GM12878 (cell line): Measurements from ENCODE around the gene VWA3A. TPM values are rescaled to one million over a fixed set of nuclear protein-coding genes. Genes with fewer than 3 reads are reported as not detected.

Source experiments
- ATAC-seq: fragments of 200-7000 bp; cut with Tn5 transposase; 3 replicates; pipeline ENCODE4 v1.9.1; 2020; ENCODE audit warnings: mild to moderate bottlenecking, moderate library complexity
- BruUV-seq: library from RNA; stranded (reverse); fragments of 400-500 nt; replicated peaks from 2 replicates; lab custom pipeline; 2021; lab: Mats Ljungman, UMichigan
- CTCF ChIA-PET: fragments of 300-600 bp; sonication (Branson Sonifier 250); formaldehyde crosslinking; extraction: SDS; loops from one replicate; lab custom pipeline; 2021; ENCODE audit warnings: inconsistent platforms; lab: Yijun Ruan, JAX
- POLR2A ChIA-PET: fragments of 350-600 bp; formaldehyde crosslinking; extraction: SDS; loops from one replicate; lab custom pipeline; 2021; ENCODE audit warnings: inconsistent platforms; lab: Charles Lee
- RAD21 ChIA-PET: fragments of 300-600 bp; sonication (Branson Sonifier 250); formaldehyde crosslinking; loops from one replicate; lab custom pipeline; 2023; ENCODE audit warnings: antibody characterized with exemption; ENCODE audit not compliant: unreplicated experiment; lab: Charles Lee
- SMC1A ChIA-PET: fragments of 300-600 bp; sonication (Branson Sonifier 250); formaldehyde crosslinking; loops from one replicate; lab custom pipeline; 2023; ENCODE audit not compliant: unreplicated experiment, uncharacterized antibody; lab: Charles Lee
- DNase-seq: peaks from one replicate; pipeline ENCODE4 v3.0.0-alpha.2; 2011; ENCODE audit warnings: low read depth, low spot score
- FAIRE-seq: peaks from 3 replicates; lab custom pipeline; 2011; peaks lifted over from hg19 to GRCh38; lab: Jason Lieb, UNC
- H2AFZ ChIP-seq: 2 replicates; pipeline ENCODE4 v1.6.0; 2011; ENCODE audit warnings: low read depth, low read length, control low read depth; ENCODE audit not compliant: control insufficient read depth
- H3K27ac ChIP-seq: 2 replicates; pipeline ENCODE4 v1.5.1; 2011; ENCODE audit warnings: control low read depth; ENCODE audit not compliant: control insufficient read depth, insufficient read depth
- H3K27me3 ChIP-seq, 2 experiments: replicated peaks in 1 of 2; 2 replicates each; pipeline versions ENCODE4 v1.6.0 to v1.6.1; 2011; ENCODE audit warnings: low read length in 1 of 2; ENCODE audit not compliant: control insufficient read depth in 2 of 2, insufficient read depth in 2 of 2
- H3K36me3 ChIP-seq, 2 experiments: 2 replicates each; pipeline ENCODE4 v1.5.1; 2011; ENCODE audit warnings: low read length in 1 of 2; ENCODE audit not compliant: control insufficient read depth in 2 of 2, insufficient read depth in 2 of 2
- H3K4me1 ChIP-seq: 2 replicates; pipeline ENCODE4 v1.6.1; 2011; ENCODE audit warnings: mild to moderate bottlenecking, low read length, moderate library complexity, mixed read lengths; ENCODE audit not compliant: control insufficient read depth, insufficient read depth
- H3K4me2 ChIP-seq: 2 replicates; pipeline ENCODE4 v1.6.0; 2011; ENCODE audit warnings: control low read depth; ENCODE audit not compliant: control insufficient read depth, insufficient read depth
- H3K4me3 ChIP-seq: fragments of 200-600 bp; sonication (generic); 2 replicates; pipeline ENCODE4 v1.5.1; 2016
- H3K79me2 ChIP-seq: 2 replicates; pipeline ENCODE4 v1.6.0; 2011; ENCODE audit warnings: low read length; ENCODE audit not compliant: control insufficient read depth, insufficient read depth
- H3K9ac ChIP-seq: 2 replicates; pipeline ENCODE4 v1.8.0; 2011; ENCODE audit warnings: low read length, control low read depth, mixed read lengths; ENCODE audit not compliant: control insufficient read depth, insufficient read depth
- H3K9me3 ChIP-seq: replicated peaks from 3 replicates; pipeline ENCODE4 v1.5.1; 2011; ENCODE audit warnings: mild to moderate bottlenecking, low read length; ENCODE audit not compliant: control insufficient read depth, insufficient read depth
- H4K20me1 ChIP-seq: 2 replicates; pipeline ENCODE4 v1.6.0; 2011; ENCODE audit not compliant: control insufficient read depth, insufficient read depth
- ATF2 ChIP-seq: IDR thresholded peaks from 2 replicates; pipeline ENCODE4 v1.6.1; 2012; ENCODE audit warnings: low read length, inconsistent platforms
- BHLHE40 ChIP-seq, 2 experiments: fragments of 450-650 bp in 1 of 2; IDR thresholded peaks; 2 replicates each; pipeline ENCODE4 v1.6.1; 2011 to 2017; ENCODE audit warnings: low read depth in 2 of 2, borderline replicate concordance in 1 of 2, improper control_type of control experiment in 1 of 2, low read length in 1 of 2, mild to moderate bottlenecking in 1 of 2
- CEBPB ChIP-seq, 2 experiments: fragments of 150-350 bp in 1 of 2; IDR thresholded peaks; 2 replicates each; pipeline ENCODE4 v1.6.1; 2012 to 2014; ENCODE audit warnings: low read depth in 2 of 2, low read length in 2 of 2, borderline replicate concordance in 1 of 2, inconsistent platforms in 1 of 2
- CHD1 ChIP-seq: IDR thresholded peaks from 2 replicates; pipeline ENCODE4 v1.6.1; 2012; ENCODE audit warnings: low read depth, low read length, improper control_type of control experiment
- CREM ChIP-seq: IDR thresholded peaks from 2 replicates; pipeline ENCODE4 v1.6.1; 2014; ENCODE audit warnings: antibody characterized with exemption, low read depth
- E2F4 ChIP-seq: IDR thresholded peaks from 2 replicates; pipeline ENCODE4 v1.6.1; 2012; ENCODE audit warnings: low read depth, low read length, improper control_type of control experiment
- ELK1 ChIP-seq: IDR thresholded peaks from 2 replicates; pipeline ENCODE4 v1.6.1; 2012; ENCODE audit warnings: low read depth, low read length, improper control_type of control experiment
- GABPA ChIP-seq: IDR thresholded peaks from 2 replicates; pipeline ENCODE4 v1.6.1; 2014; ENCODE audit warnings: antibody characterized with exemption, low read depth, mild to moderate bottlenecking, inconsistent platforms
- HCFC1 ChIP-seq: fragments of 150-350 bp; IDR thresholded peaks from 2 replicates; pipeline ENCODE4 v1.6.1; 2014; ENCODE audit warnings: low read length
- MLLT1 ChIP-seq: fragments of 450-650 bp; IDR thresholded peaks from 2 replicates; pipeline ENCODE4 v1.6.1; 2016; ENCODE audit warnings: mild to moderate bottlenecking
- MTA2 ChIP-seq: fragments of 450-650 bp; IDR thresholded peaks from 2 replicates; pipeline ENCODE4 v1.6.1; 2016; ENCODE audit warnings: low read depth, mild to moderate bottlenecking, moderate library complexity
- RAD21 ChIP-seq: IDR thresholded peaks from 2 replicates; pipeline ENCODE4 v1.6.1; 2011; ENCODE audit warnings: mild to moderate bottlenecking, low read depth, low read length, moderate library complexity; ENCODE audit not compliant: insufficient read depth
- RB1 ChIP-seq: fragments of 450-650 bp; formaldehyde crosslinking; IDR thresholded peaks from 2 replicates; pipeline ENCODE4 v1.6.1; 2017; ENCODE audit warnings: mild to moderate bottlenecking, borderline replicate concordance
- TARDBP ChIP-seq: IDR thresholded peaks from 2 replicates; pipeline ENCODE4 v1.6.1; 2016; ENCODE audit warnings: borderline replicate concordance
- TCF3 ChIP-seq: IDR thresholded peaks from 2 replicates; pipeline ENCODE4 v1.6.1; 2012; ENCODE audit warnings: low read depth, mild to moderate bottlenecking, low read length, borderline replicate concordance; ENCODE audit not compliant: insufficient read depth
- WGBS: methylation state at CpG from one replicate; pipeline ENCODE4 v1.1.6; 2016; ENCODE audit warnings: low lambda C conversion rate; ENCODE audit not compliant: insufficient replicate concordance, insufficient coverage; ENCODE audit errors: missing lambda C conversion rate; 5-methylcytosine and 5-hydroxymethylcytosine counted together
- in situ Hi-C: fragments of 300-500 bp; cut with MboI; formaldehyde crosslinking; loops from 9 replicates; pipeline ENCODE4 v1.14.3; 2018; ENCODE audit warnings: mixed read lengths
- intact Hi-C: fragments of 100-400 bp; cut with micrococcal nuclease; formaldehyde crosslinking; loops from one replicate; pipeline ENCODE4 v1.14.2; 2022; ENCODE audit not compliant: unreplicated experiment
- polyA plus RNA-seq, 11 experiments: library from polyadenylated mRNA; depleted of rRNA in 4 of 11; unstranded in 6 of 11; stranded (reverse) in 5 of 11; fragments of >200 nt; fragmentation: Nextera tagmentation in 4 of 11; fragmentation: Illumina TruSeq in 1 of 11; extraction: Ambion mirVana in 4 of 11; extraction: Trizol in 1 of 11; gene quantifications; 1 replicate in 1 of 11; 2 replicates in 10 of 11; pipeline versions ENCODE4 v1.2.1 to v1.2.3, GENCODE V29; 2011 to 2016; ENCODE audit warnings: inconsistent platforms in 2 of 11, missing spikeins in 2 of 11, low read depth in 1 of 11
- total RNA-seq, 4 experiments: library from RNA; depleted of rRNA in 3 of 4; stranded (reverse); fragments of >200 nt in 3 of 4; fragmentation: Illumina TruSeq in 1 of 4; extraction: Trizol in 1 of 4; gene quantifications; 2 replicates each; pipeline versions ENCODE4 v1.2.1 to v1.2.3, GENCODE V29; 2013 to 2021

VWA3A gene
- total and polyA plus RNA-seq, 10 of the 15 experiments (the other 5 are each of a cell fraction or from before 2014, with no cell fraction given): 0.01 TPM; not detected in 9

GRCh38 chr16:22190081-22190775, 97.9 kb downstream of the VWA3A start:
- ChIA-PET RAD21 (interaction anchor here (1.0 to 7.8 kb wide), 7 partner anchors 16 to 239 kb away, joined by 3 to 74 read pairs (median 51); partner anchors contain the start of genes EEF2K, PDZD9 and POLR3E), CTCF (interaction anchor here (0.5 to 8.4 kb wide), 13 partner anchors 9 to 464 kb away, joined by 4 to 103 read pairs (median 22); partner anchors contain the start of genes EEF2K, MOSMO, PDZD9 and POLR3E), POLR2A (interaction anchor here (0.5 to 3.7 kb wide), 4 partner anchors 15 to 181 kb away, joined by 3 to 17 read pairs (median 5); partner anchors contain the start of gene EEF2K), SMC1A (interaction anchor here (0.9 to 6.0 kb wide), 11 partner anchors 14 to 243 kb away, joined by 3 to 69 read pairs (median 9); partner anchors contain the start of genes MOSMO, PDZD9 and UQCRC2)
- in situ Hi-C loops (no loop called here), intact Hi-C loops (loop anchor here (2.0 to 5.0 kb wide), 2 partner anchors 182 to 591 kb away; partner anchors contain the start of genes CDR2 and METTL9)
- Histone ChIP-seq H3K79me2 (no peaks in the 10 kb centered on the region), H4K20me1 (no peaks in the 10 kb centered on the region), H3K4me3 (peak overlapping the region; percentile 73), H3K4me1 (peaks cover 42% of the 10 kb centered on the region), H3K27ac (peak overlapping the region; percentile 77), H3K27me3 (no peaks in the 10 kb centered on the region), H3K9me3 (no peaks in the 10 kb centered on the region), H3K4me2 (peak overlapping the region; percentile 96), H3K9ac (peak overlapping the region; percentile 68), H3K36me3 (no peaks in the 10 kb centered on the region), H2AFZ (peak overlapping the region; percentile 68)
- FAIRE-seq (no peak), DNase-seq (no peak), ATAC-seq (peak; percentile 74)
- WGBS: under 1% methylated on average over 70 of the region's 72 CpGs
- BruUV-seq: no TSS peak
- TF ChIP-seq ELK1 (no peak), TCF3 (no peak), MLLT1 (peak; percentile 85), HCFC1 (no peak), BHLHE40 (IDR thresholded peaks at IDR 0.05; ENCODE audit: borderline replicate concordance in 1 of 2, low read depth in 2 of 2, low read length in 1 of 2) (peak in 1 of 2 experiments; percentile 77; a peak in 3 of 4 replicates), MTA2 (no peak), E2F4 (no peak), CHD1 (no peak), ATF2 (no peak), RAD21 (no peak), TARDBP (peak; percentile 59; the same call in 1 of the 2 replicates), RB1 (peak; percentile 89; the same call in 1 of the 2 replicates), GABPA (no peak), CREM (0 out of 2 replicates have a peak, but pooled peaks have one; percentile 21), CEBPB (IDR thresholded peaks at IDR 0.05; ENCODE audit: borderline replicate concordance in 1 of 2, low read depth in 2 of 2, low read length in 2 of 2) (no peak)
